ENCODE data around the gene EDN2.

EDN2 gene

GRCh38 chr1:41524676-41525675 is 40.5 kb upstream of the EDN2 start:
- CTCF ChIA-PET: interaction anchor here (2.9 kb wide), 1 partner anchor 9 kb away, joined by 26 read pairs; no protein-coding TSS in a partner anchor
- TF ChIP-seq, protein P1, sequence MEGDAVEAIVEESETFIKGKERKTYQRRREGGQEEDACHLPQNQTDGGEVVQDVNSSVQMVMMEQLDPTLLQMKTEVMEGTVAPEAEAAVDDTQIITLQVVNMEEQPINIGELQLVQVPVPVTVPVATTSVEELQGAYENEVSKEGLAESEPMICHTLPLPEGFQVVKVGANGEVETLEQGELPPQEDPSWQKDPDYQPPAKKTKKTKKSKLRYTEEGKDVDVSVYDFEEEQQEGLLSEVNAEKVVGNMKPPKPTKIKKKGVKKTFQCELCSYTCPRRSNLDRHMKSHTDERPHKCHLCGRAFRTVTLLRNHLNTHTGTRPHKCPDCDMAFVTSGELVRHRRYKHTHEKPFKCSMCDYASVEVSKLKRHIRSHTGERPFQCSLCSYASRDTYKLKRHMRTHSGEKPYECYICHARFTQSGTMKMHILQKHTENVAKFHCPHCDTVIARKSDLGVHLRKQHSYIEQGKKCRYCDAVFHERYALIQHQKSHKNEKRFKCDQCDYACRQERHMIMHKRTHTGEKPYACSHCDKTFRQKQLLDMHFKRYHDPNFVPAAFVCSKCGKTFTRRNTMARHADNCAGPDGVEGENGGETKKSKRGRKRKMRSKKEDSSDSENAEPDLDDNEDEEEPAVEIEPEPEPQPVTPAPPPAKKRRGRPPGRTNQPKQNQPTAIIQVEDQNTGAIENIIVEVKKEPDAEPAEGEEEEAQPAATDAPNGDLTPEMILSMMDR (IDR thresholded peaks at IDR 0.05; ENCODE audit: control extremely low read depth, extremely low read depth, low read depth, missing control alignments): no peak
- POLR2A ChIA-PET: no interaction called here
- DNase-seq (ENCODE audit: extremely low spot score): no peak

- DNase-seq (ENCODE audit: extremely low spot score): no peak
- TF ChIP-seq, protein P1 (IDR thresholded peaks at IDR 0.05; ENCODE audit: control extremely low read depth, extremely low read depth, low read depth, missing control alignments): no peak
- ChIA-PET POLR2A (no interaction called here), CTCF (interaction anchor here (1.2 to 2.9 kb wide), 3 partner anchors 8 to 16 kb away, joined by 3 to 26 read pairs (median 4); no protein-coding TSS in a partner anchor)
Measured at GRCh38 chr1:41523949-41524675, 39.6 kb upstream of the EDN2 start.

DNA sequence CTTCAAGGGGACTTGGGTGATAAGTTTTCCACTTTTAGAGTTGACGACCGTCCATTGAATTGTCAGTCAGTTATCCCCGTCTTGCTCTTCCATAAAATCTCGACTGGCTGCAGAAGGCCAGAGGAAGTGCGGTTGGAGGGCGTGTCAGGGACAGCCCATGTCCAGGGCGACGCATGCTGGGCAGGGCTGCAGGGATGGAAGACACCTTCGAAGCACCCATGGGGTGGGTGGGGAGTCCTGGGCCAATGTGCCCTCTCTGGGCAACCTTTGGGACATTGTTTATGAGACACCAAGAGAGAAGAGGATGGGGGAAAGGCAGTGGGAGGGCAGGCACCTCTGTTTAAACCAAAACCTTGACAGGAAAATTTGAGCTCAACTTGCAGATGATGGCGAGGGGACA is 38.6 kb upstream of the EDN2 start:
- DNase-seq (ENCODE audit: extremely low spot score): no peak
- POLR2A ChIA-PET: no interaction called here
- CTCF ChIA-PET: interaction anchor here (0.9 to 2.9 kb wide), 4 partner anchors 7 to 17 kb away, joined by 3 to 26 read pairs (median 4); no protein-coding TSS in a partner anchor
- TF ChIP-seq, protein P1 (IDR thresholded peaks at IDR 0.05; ENCODE audit: control extremely low read depth, extremely low read depth, low read depth, missing control alignments): no peak

- CTCF ChIA-PET: interaction anchor here (1.0 to 1.1 kb wide), 2 partner anchors 13 to 29 kb away, joined by 3 read pairs; no protein-coding TSS in a partner anchor
- DNase-seq (ENCODE audit: extremely low spot score): no peak
- POLR2A ChIA-PET: no interaction called here
- TF ChIP-seq, protein P1 (IDR thresholded peaks at IDR 0.05; ENCODE audit: control extremely low read depth, extremely low read depth, low read depth, missing control alignments): no peak
Measured at GRCh38 chr1:41521766-41522165, 37.3 kb upstream of the EDN2 start.

- DNase-seq (ENCODE audit: extremely low spot score): no peak
- POLR2A ChIA-PET: no interaction called here
- TF ChIP-seq, protein P1 (IDR thresholded peaks at IDR 0.05; ENCODE audit: control extremely low read depth, extremely low read depth, low read depth, missing control alignments): no peak
- CTCF ChIA-PET: interaction anchor here (6.4 kb wide), 1 partner anchor 19 kb away, joined by 48 read pairs; no protein-coding TSS in a partner anchor
Measured at GRCh38 chr1:41520951-41521752, 36.7 kb upstream of the EDN2 start.
